ENCODE results near the gene SAP30BP. TPM values are rescaled to one million over a fixed set of nuclear protein-coding genes. Genes with fewer than 3 reads are reported as not detected.

SAP30BP gene
- total and polyA plus RNA-seq, 2 of the 8 experiments (the other 6 are each of a cell fraction or from before 2014, with no cell fraction given) = 63.3 to 79.9 TPM

DNA sequence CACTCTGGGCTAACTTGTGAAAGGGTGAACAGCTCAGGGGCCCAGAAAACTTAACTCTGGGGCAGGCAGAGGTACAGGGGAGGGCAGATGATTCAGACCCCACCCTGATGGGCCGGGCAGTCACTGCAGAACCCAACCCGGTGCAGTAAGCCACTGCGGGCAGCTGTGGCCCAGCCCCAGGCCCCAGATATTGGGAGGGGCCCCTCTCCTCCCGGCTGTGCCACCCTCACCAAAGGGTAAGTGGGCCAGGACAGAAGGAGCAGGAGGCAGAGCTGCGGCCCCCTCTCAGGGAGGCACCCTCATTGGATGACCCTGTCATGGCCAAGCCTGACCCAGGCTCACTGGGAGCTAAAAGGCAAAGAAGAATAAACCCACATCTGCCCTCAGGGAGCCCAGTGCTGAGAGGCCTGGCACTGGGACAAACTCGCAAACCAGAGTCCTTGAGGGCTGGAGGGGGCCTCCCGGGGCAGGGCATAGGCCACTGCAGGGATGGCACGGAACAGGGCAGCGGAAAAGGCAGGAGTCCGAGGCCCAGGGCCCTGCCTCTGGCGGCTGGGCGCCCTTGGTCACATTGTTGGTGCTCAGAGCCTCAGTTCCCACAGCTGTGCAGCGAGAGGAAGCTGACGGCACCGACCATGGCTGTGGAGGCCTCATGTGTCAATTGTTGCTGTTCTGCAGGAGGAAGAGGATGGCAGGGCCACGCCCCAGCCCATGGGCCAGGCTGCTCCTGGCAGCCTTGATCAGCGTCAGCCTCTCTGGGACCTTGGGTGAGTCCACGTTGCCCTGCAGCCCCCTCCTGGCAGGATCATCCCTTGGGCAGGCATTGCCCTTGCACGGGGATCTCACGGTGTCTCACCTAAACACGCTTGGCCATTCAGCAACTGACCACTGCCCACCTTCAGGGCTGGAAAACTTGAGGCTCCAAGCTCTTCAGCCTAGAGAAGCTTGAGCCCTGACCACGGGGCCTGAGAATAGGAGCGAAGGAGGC lies 57.2 kb downstream of the SAP30BP start:
- Histone ChIP-seq H3K36me3 (ENCODE audit: control insufficient read depth in 2 of 4, insufficient read depth in 4 of 4, low read length in 3 of 4) (no peaks in the 10 kb centered on the region), H2BK12ac (ENCODE audit: low read depth, low read length) (no peak overlapping the region), H3K4ac (replicated peaks; ENCODE audit: insufficient read length, low read depth, low read length) (no peak overlapping the region), H4K91ac (replicated peaks; ENCODE audit: insufficient read length, low read length) (no peak overlapping the region), H3K23me2 (ENCODE audit: low read depth, low read length) (peaks cover 11% of the 10 kb centered on the region; the same call in 1 of the 2 replicates), H3K4me2 (ENCODE audit: insufficient read depth in 1 of 2, low read depth in 2 of 2, low read length in 2 of 2) (no peak overlapping the region), H4K5ac (ENCODE audit: insufficient read length, low read depth, low read length) (no peak overlapping the region), H3K79me2 (ENCODE audit: control insufficient read depth in 1 of 2, insufficient read depth in 2 of 2, low read length in 2 of 2) (no peaks in the 10 kb centered on the region), H4K20me1 (replicated peaks in 1 of 2; ENCODE audit: control insufficient read depth in 1 of 2, insufficient read depth in 2 of 2, low read length in 2 of 2) (peaks cover 0 to 2% of the 10 kb centered on the region in 2 experiments), H2BK20ac (ENCODE audit: low read length) (no peak overlapping the region), H2BK120ac (replicated peaks; ENCODE audit: low read depth, low read length) (no peak overlapping the region), H2AK5ac (ENCODE audit: low read depth, low read length) (no peak overlapping the region), H2BK5ac (ENCODE audit: low read depth, low read length) (no peak overlapping the region), H3K23ac (ENCODE audit: insufficient read length) (no peak overlapping the region), H2AFZ (ENCODE audit: low read length) (no peak overlapping the region), H3K14ac (ENCODE audit: insufficient read length) (no peak overlapping the region), H3K27me3 (replicated peaks in 1 of 4; ENCODE audit: control insufficient read depth in 3 of 4, extremely low read depth in 1 of 4, insufficient read depth in 3 of 4, low read length in 3 of 4) (peaks cover 4 to 23% (median 14%) of the 10 kb centered on the region in 4 experiments; a peak in 6 of 7 replicates), H2BK15ac (ENCODE audit: low read length) (no peak overlapping the region), H3K9ac (replicated peaks in 1 of 4; ENCODE audit: extremely low read depth in 1 of 4, low read depth in 3 of 4, low read length in 3 of 4) (no peak overlapping the region), H3K4me3 (ENCODE audit: extremely low read depth in 1 of 4, insufficient read depth in 2 of 4, low read depth in 3 of 4, low read length in 4 of 4) (no peak overlapping the region), H3K56ac (replicated peaks; ENCODE audit: insufficient read length, low read depth, low read length) (no peak overlapping the region), H3K79me1 (ENCODE audit: low read depth, low read length) (no peaks in the 10 kb centered on the region), H3K4me1 (replicated peaks in 1 of 4; ENCODE audit: control insufficient read depth in 3 of 4, insufficient read depth in 4 of 4, low read length in 3 of 4) (peaks cover 0 to 8% (median 4%) of the 10 kb centered on the region in 4 experiments; a peak in 4 of 7 replicates), H4K8ac (ENCODE audit: extremely low read depth, insufficient read depth, low read length) (0 out of 2 replicates have a peak overlapping the region, but pooled peaks have one; percentile 35), H3K27ac (ENCODE audit: low read depth, low read length) (no peak overlapping the region), H3K9me3 (ENCODE audit: insufficient read depth in 2 of 2, low read depth in 1 of 2, low read length in 1 of 2) (no peaks in the 10 kb centered on the region), H3K18ac (ENCODE audit: extremely low read depth, low read length) (no peak overlapping the region)
- WGBS, 2 experiments (ENCODE audit: extremely low coverage in 1 of 2, insufficient coverage in 1 of 2, insufficient read length in 1 of 2, insufficient replicate concordance in 2 of 2, low coverage in 1 of 2, low lambda C conversion rate in 2 of 2, missing lambda C conversion rate in 1 of 2) = 87% methylated on average over 23 of the region's 23 CpGs; no CpG with 5 or more reads in 1 of the 2 experiments
- DNase-seq (ENCODE audit: low read depth in 1 of 2, low spot score in 2 of 2) (no peak), FAIRE-seq (no peak)
- ChIA-PET POLR2A (ENCODE audit: partially characterized antibody) (interaction anchor here (0.7 to 1.7 kb wide), 8 partner anchors 22 to 241 kb away, joined by 3 to 6 read pairs (median 4); no protein-coding TSS in a partner anchor), CTCF (ENCODE audit: partially characterized antibody) (interaction anchor here (0.8 to 5.6 kb wide), 8 partner anchors 14 to 619 kb away, joined by 3 to 64 read pairs (median 4); partner anchors contain the start of gene SMIM5)
- no peak for TF ChIP-seq FOSL1 (IDR thresholded peaks at IDR 0.05; ENCODE audit: insufficient read depth, low read depth, low read length)
- TF ChIP-seq GABPA (IDR thresholded peaks at IDR 0.05; ENCODE audit: borderline replicate concordance, insufficient read depth, low read length) = no peak
- TF ChIP-seq EZH2 (IDR thresholded peaks at IDR 0.05; ENCODE audit: low read depth, low read length, severe bottlenecking) = no peak
- TF ChIP-seq, protein P1, sequence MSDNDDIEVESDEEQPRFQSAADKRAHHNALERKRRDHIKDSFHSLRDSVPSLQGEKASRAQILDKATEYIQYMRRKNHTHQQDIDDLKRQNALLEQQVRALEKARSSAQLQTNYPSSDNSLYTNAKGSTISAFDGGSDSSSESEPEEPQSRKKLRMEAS (IDR thresholded peaks at IDR 0.05) = no peak
- no peak for TF ChIP-seq SP2 (IDR thresholded peaks at IDR 0.05; ENCODE audit: low read length)
- no peak for TF ChIP-seq TCF12 (IDR thresholded peaks at IDR 0.05; ENCODE audit: low read depth, low read length)
- TF ChIP-seq KDM1A (IDR thresholded peaks at IDR 0.05; ENCODE audit: borderline replicate concordance, low read length) = no peak
- no peak for TF ChIP-seq KDM5A (IDR thresholded peaks at IDR 0.05; ENCODE audit: low read length)
- TF ChIP-seq, protein P2, sequence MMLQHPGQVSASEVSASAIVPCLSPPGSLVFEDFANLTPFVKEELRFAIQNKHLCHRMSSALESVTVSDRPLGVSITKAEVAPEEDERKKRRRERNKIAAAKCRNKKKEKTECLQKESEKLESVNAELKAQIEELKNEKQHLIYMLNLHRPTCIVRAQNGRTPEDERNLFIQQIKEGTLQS (IDR thresholded peaks at IDR 0.05; ENCODE audit: insufficient read depth, low read depth, low read length) = no peak

All from H1 (cell line).